Naive thymus-derived CD4-positive, alpha-beta T cell (primary cell): Measurements from ENCODE around the gene LRP5. TPM values are rescaled to one million over a fixed set of nuclear protein-coding genes. Genes with fewer than 3 reads are reported as not detected.
A peak's percentile ranks its signal among the peaks of the same experiment; 100 is the strongest.

Source experiments
- ATAC-seq: fragments of 150-1000 bp; cut with Tn5 transposase; 2 replicates; pipeline ENCODE4 v1.10.0; 2021; ENCODE audit warnings: mild to moderate bottlenecking, moderate library complexity
- CTCF ChIA-PET: fragments of 350-600 bp; sonication (Branson Sonifier 250); formaldehyde crosslinking; loops from one replicate; lab custom pipeline; 2021; ENCODE audit warnings: antibody characterized with exemption; lab: Charles Lee
- POLR2A ChIA-PET: fragments of 350-600 bp; sonication (Branson Sonifier 250); formaldehyde crosslinking; loops from one replicate; lab custom pipeline; 2021; ENCODE audit warnings: antibody characterized with exemption, inconsistent platforms; lab: Charles Lee
- DNase-seq, 9 donors: peaks; one replicate each; pipeline versions ENCODE4 v3.0.0 to v3.0.0-alpha.2; 2020 to 2022; ENCODE audit warnings: mixed read lengths in 1 of 9
- H3K27ac ChIP-seq: one replicate; pipeline ENCODE4 v1.7.0; 2013; ENCODE audit warnings: mild to moderate bottlenecking, low read depth, low read length, moderate library complexity
- H3K27me3 ChIP-seq, 2 donors: one replicate each; pipeline ENCODE4 v1.7.0; 2013; ENCODE audit warnings: low read length in 2 of 2, mild to moderate bottlenecking in 2 of 2, moderate library complexity in 2 of 2; ENCODE audit not compliant: control insufficient read depth in 2 of 2, insufficient read depth in 2 of 2
- H3K36me3 ChIP-seq, 3 experiments: 1 replicate in 2 of 3; 2 replicates in 1 of 3; pipeline ENCODE4 v1.7.0; 2013; ENCODE audit warnings: low read length in 3 of 3, mild to moderate bottlenecking in 3 of 3, moderate library complexity in 1 of 3; ENCODE audit not compliant: insufficient read depth in 3 of 3, control insufficient read depth in 2 of 3
- H3K4me1 ChIP-seq, 2 donors: one replicate each; pipeline ENCODE4 v1.7.0; 2013; ENCODE audit warnings: low read length in 2 of 2, mild to moderate bottlenecking in 2 of 2, moderate library complexity in 1 of 2; ENCODE audit not compliant: control insufficient read depth in 2 of 2, insufficient read depth in 2 of 2
- H3K4me3 ChIP-seq: 2 replicates; pipeline ENCODE4 v1.7.0; 2013; ENCODE audit warnings: mild to moderate bottlenecking, low read length
- H3K9me3 ChIP-seq, 3 experiments: 1 replicate in 2 of 3; 2 replicates in 1 of 3; pipeline ENCODE4 v1.7.0; 2013; ENCODE audit warnings: low read length in 3 of 3; ENCODE audit not compliant: control insufficient read depth in 2 of 3
- H3K27ac Mint-ChIP-seq, 9 donors: one replicate each; pipeline ENCODE4 v1.8.0; 2020 to 2022; ENCODE audit warnings: mixed read lengths in 9 of 9, mild to moderate bottlenecking in 8 of 9, moderate library complexity in 5 of 9, inconsistent platforms in 2 of 9
- H3K27me3 Mint-ChIP-seq, 5 donors: one replicate each; pipeline ENCODE4 v1.8.0; 2021 to 2022; ENCODE audit warnings: mixed read lengths in 5 of 5, mild to moderate bottlenecking in 1 of 5
- H3K36me3 Mint-ChIP-seq, 5 donors: one replicate each; pipeline ENCODE4 v1.8.0; 2020 to 2022; ENCODE audit warnings: mixed read lengths in 5 of 5, mild to moderate bottlenecking in 3 of 5, inconsistent platforms in 1 of 5
- H3K4me1 Mint-ChIP-seq, 7 donors: one replicate each; pipeline ENCODE4 v1.8.0; 2020 to 2022; ENCODE audit warnings: mixed read lengths in 7 of 7, mild to moderate bottlenecking in 3 of 7, inconsistent platforms in 1 of 7
- H3K4me3 Mint-ChIP-seq, 10 donors: one replicate each; pipeline ENCODE4 v1.8.0; 2020 to 2022; ENCODE audit warnings: mild to moderate bottlenecking in 10 of 10, mixed read lengths in 10 of 10, moderate library complexity in 6 of 10, inconsistent platforms in 2 of 10
- H3K9me3 Mint-ChIP-seq, 11 donors: one replicate each; pipeline ENCODE4 v1.8.0; 2020 to 2022; ENCODE audit warnings: mixed read lengths in 11 of 11, mild to moderate bottlenecking in 4 of 11, inconsistent platforms in 1 of 11, moderate library complexity in 1 of 11
- intact Hi-C, 2 donors: fragments of 100-400 bp; cut with micrococcal nuclease; formaldehyde crosslinking; loops; one replicate each; pipeline ENCODE4 v1.15.1; 2023
- polyA plus RNA-seq, 2 donors: library from polyadenylated mRNA; unstranded; fragments of 300-500 nt; fragmentation: Illumina TruSeq; gene quantifications; one replicate each; pipeline ENCODE4 v1.2.3, GENCODE V29; 2021
- total RNA-seq, 6 experiments: library from RNA in 5 of 6; stranded (reverse) in 5 of 6; gene quantifications; 1 replicate in 5 of 6; 2 replicates in 1 of 6; pipeline ENCODE4 v1.2.3 and lab custom pipeline; 2021 to 2026

The LRP5 gene
- total and polyA plus RNA-seq, 7 experiments from 2014 or later = 0.35 to 29.9 (median 2.2) TPM

- POLR2A ChIA-PET = interaction anchor here (0.7 kb wide), 1 partner anchor 22 kb away, joined by 4 read pairs; no protein-coding TSS in a partner anchor
- H3K27ac ChIP-seq = no peak overlapping the region
Measured at GRCh38 chr11:68266936-68267880, 45.2 kb upstream of the LRP5 start.

GRCh38 chr11:68267881-68268240, 44.5 kb upstream of the LRP5 start:
- ChIA-PET CTCF (interaction anchor here (0.5 to 1.3 kb wide), 2 partner anchors 31 to 43 kb away, joined by 3 read pairs; no protein-coding TSS in a partner anchor), POLR2A (no interaction called here)
- ATAC-seq (no peak), DNase-seq (no peak)
- H3K27me3 ChIP-seq = no peaks in the 10 kb centered on the region
- no peak overlapping the region for H3K4me3 Mint-ChIP-seq
- peaks cover 0 to 7% (median 0%) of the 10 kb centered on the region in 11 donors for H3K9me3 Mint-ChIP-seq
- H3K27me3 Mint-ChIP-seq = no peaks in the 10 kb centered on the region
- intact Hi-C loops = loop anchor here in 1 of 2 donors (5.0 kb wide), 1 partner anchor 614 kb away; no protein-coding TSS in a partner anchor
- H3K27ac ChIP-seq = no peak overlapping the region
- no peaks in the 10 kb centered on the region for H3K9me3 ChIP-seq
- H3K4me1 ChIP-seq = peaks cover 11 to 12% of the 10 kb centered on the region in 2 donors
- no peak overlapping the region for H3K27ac Mint-ChIP-seq
- peaks cover 23 to 49% (median 36%) of the 10 kb centered on the region in 7 donors for H3K4me1 Mint-ChIP-seq
- H3K36me3 Mint-ChIP-seq = peaks cover 0 to 28% (median 17%) of the 10 kb centered on the region in 5 donors
- H3K36me3 ChIP-seq = peaks cover 0 to 49% (median 5%) of the 10 kb centered on the region in 3 experiments
- H3K4me3 ChIP-seq = no peak overlapping the region

More at GRCh38 chr11:68266936-68267880, 45.2 kb upstream of the LRP5 start:
- Histone ChIP-seq H3K4me1 (peaks cover 7 to 9% of the 10 kb centered on the region in 2 donors), H3K27me3 (no peaks in the 10 kb centered on the region), H3K36me3 (peaks cover 0 to 55% (median 5%) of the 10 kb centered on the region in 3 experiments), H3K4me3 (no peak overlapping the region), H3K9me3 (no peaks in the 10 kb centered on the region)
- H3K36me3 Mint-ChIP-seq = peaks cover 0 to 34% (median 20%) of the 10 kb centered on the region in 5 donors
- no peaks in the 10 kb centered on the region for H3K27me3 Mint-ChIP-seq
- peaks cover 18 to 43% (median 30%) of the 10 kb centered on the region in 7 donors for H3K4me1 Mint-ChIP-seq
- H3K27ac Mint-ChIP-seq = no peak overlapping the region
- intact Hi-C loops = loop anchor here in 1 of 2 donors (5.0 kb wide), 1 partner anchor 615 kb away; no protein-coding TSS in a partner anchor
- DNase-seq (no peak), ATAC-seq (no peak)
- H3K9me3 Mint-ChIP-seq = peaks cover 0 to 7% (median 0%) of the 10 kb centered on the region in 11 donors
- CTCF ChIA-PET = interaction anchor here (0.5 to 1.3 kb wide), 3 partner anchors 31 to 186 kb away, joined by 3 read pairs; no protein-coding TSS in a partner anchor
- H3K4me3 Mint-ChIP-seq = no peak overlapping the region

GRCh38 chr11:68269414-68270081, 42.8 kb upstream of the LRP5 start:
- Histone ChIP-seq H3K9me3 (no peaks in the 10 kb centered on the region), H3K27ac (no peak overlapping the region), H3K27me3 (no peaks in the 10 kb centered on the region), H3K36me3 (peaks cover 0 to 35% (median 5%) of the 10 kb centered on the region in 3 experiments), H3K4me1 (peaks cover 11 to 12% of the 10 kb centered on the region in 2 donors), H3K4me3 (no peak overlapping the region)
- intact Hi-C loops = loop anchor here (5.0 to 10.0 kb wide), 6 partner anchors 43 to 1933 kb away; partner anchors contain the start of genes CHKA (in 1 of the 2), FADD (in 1 of the 2), LRP5 (in 1 of the 2) and NDUFS8 (in 1 of the 2)
- Mint-ChIP-seq H3K4me1 (peaks cover 23 to 57% (median 44%) of the 10 kb centered on the region in 7 donors), H3K36me3 (peaks cover 0 to 21% (median 10%) of the 10 kb centered on the region in 5 donors), H3K9me3 (peaks cover 0 to 4% (median 0%) of the 10 kb centered on the region in 11 donors), H3K27ac (peak overlapping the region in 4 of 9 donors; percentile 11 to 94 (median 49)), H3K27me3 (no peaks in the 10 kb centered on the region), H3K4me3 (peak overlapping the region in 3 of 10 donors; percentile 9 to 41 (median 19))
- POLR2A ChIA-PET = no interaction called here
- CTCF ChIA-PET = interaction anchor here (2.2 kb wide), 1 partner anchor 28 kb away, joined by 19 read pairs; no protein-coding TSS in a partner anchor
- ATAC-seq = no peak
- no peak for DNase-seq

- peaks cover 0 to 4% (median 0%) of the 10 kb centered on the region in 11 donors for H3K9me3 Mint-ChIP-seq
- H3K4me1 Mint-ChIP-seq = peaks cover 23 to 53% (median 44%) of the 10 kb centered on the region in 7 donors
- Histone ChIP-seq H3K9me3 (no peaks in the 10 kb centered on the region), H3K27ac (peak overlapping the region; percentile 94), H3K4me3 (no peak overlapping the region), H3K4me1 (peaks cover 11 to 12% of the 10 kb centered on the region in 2 donors), H3K27me3 (no peaks in the 10 kb centered on the region), H3K36me3 (peaks cover 0 to 28% (median 5%) of the 10 kb centered on the region in 3 experiments)
- no peak for ATAC-seq
- peak overlapping the region; percentile 91 to 99 (median 96) for H3K27ac Mint-ChIP-seq
- CTCF ChIA-PET = interaction anchor here (0.5 to 2.2 kb wide), 6 partner anchors 11 to 924 kb away, joined by 3 to 19 read pairs (median 4); no protein-coding TSS in a partner anchor
- POLR2A ChIA-PET = interaction anchor here (1.6 to 1.9 kb wide), 2 partner anchors 11 to 41 kb away, joined by 4 to 7 read pairs; no protein-coding TSS in a partner anchor
- H3K27me3 Mint-ChIP-seq = no peaks in the 10 kb centered on the region
- peaks cover 0 to 15% (median 4%) of the 10 kb centered on the region in 5 donors for H3K36me3 Mint-ChIP-seq
- peak overlapping the region; percentile 88 to 99 (median 94) for H3K4me3 Mint-ChIP-seq
- intact Hi-C loops = loop anchor here (1.0 to 10.0 kb wide), 9 partner anchors 13 to 1932 kb away; partner anchors contain the start of genes CHKA (in 1 of the 2), FADD (in 1 of the 2), LRP5 (in 1 of the 2) and NDUFS8 (in 1 of the 2)
- no peak for DNase-seq
Measured at GRCh38 chr11:68270196-68271022, 42.0 kb upstream of the LRP5 start.

GRCh38 chr11:68271023-68271780, 41.2 kb upstream of the LRP5 start:
- POLR2A ChIA-PET = interaction anchor here (0.8 to 1.9 kb wide), 6 partner anchors 11 to 230 kb away, joined by 3 to 8 read pairs (median 4); no protein-coding TSS in a partner anchor
- H3K4me1 ChIP-seq = peaks cover 11 to 12% of the 10 kb centered on the region in 2 donors

More at GRCh38 chr11:68271023-68271780, 41.2 kb upstream of the LRP5 start:
- no peaks in the 10 kb centered on the region for H3K27me3 ChIP-seq
- peaks cover 0 to 16% (median 3%) of the 10 kb centered on the region in 5 donors for H3K36me3 Mint-ChIP-seq
- peaks cover 0 to 4% (median 0%) of the 10 kb centered on the region in 11 donors for H3K9me3 Mint-ChIP-seq
- peak overlapping the region; percentile 91 to 99 (median 96) for H3K27ac Mint-ChIP-seq
- peak overlapping the region; percentile 94 for H3K27ac ChIP-seq
- H3K27me3 Mint-ChIP-seq = no peaks in the 10 kb centered on the region
- peaks cover 23 to 56% (median 44%) of the 10 kb centered on the region in 7 donors for H3K4me1 Mint-ChIP-seq
- H3K9me3 ChIP-seq = no peaks in the 10 kb centered on the region
- peak overlapping the region; percentile 77 for H3K4me3 ChIP-seq
- intact Hi-C loops = loop anchor here (1.0 to 10.0 kb wide), 9 partner anchors 14 to 1931 kb away; partner anchors contain the start of genes CHKA (in 1 of the 2), FADD (in 1 of the 2), LRP5 (in 1 of the 2) and NDUFS8 (in 1 of the 2)
- ATAC-seq = peak; percentile 46
- H3K4me3 Mint-ChIP-seq = peak overlapping the region; percentile 88 to 99 (median 94)
- peaks cover 0 to 21% (median under 1%) of the 10 kb centered on the region in 3 experiments for H3K36me3 ChIP-seq
- CTCF ChIA-PET = interaction anchor here (0.5 to 2.2 kb wide), 11 partner anchors 12 to 924 kb away, joined by 3 to 19 read pairs (median 4); no protein-coding TSS in a partner anchor
- DNase-seq = peak in 8 of 9 donors; percentile 38 to 64 (median 56)
